Measurements from ENCODE around the gene ADCY1. TPM values are rescaled to one million over a fixed set of nuclear protein-coding genes. Genes with fewer than 3 reads are reported as not detected.

Gene ADCY1
- total RNA-seq, 1 donor from 2014 or later, result 4.7 TPM

GRCh38 chr7:45601094-45601493 lies 26.9 kb downstream of the ADCY1 start:
- H3K27me3 Mint-ChIP-seq (ENCODE audit: low read depth), result no peaks in the 10 kb centered on the region
- peak in 1 of 2 experiments; percentile 30 for DNase-seq (ENCODE audit: low spot score in 2 of 2, unreplicated experiment in 2 of 2)
- H3K27ac Mint-ChIP-seq, result no peak overlapping the region
- H3K36me3 Mint-ChIP-seq, result peaks cover 2% of the 10 kb centered on the region
- TF ChIP-seq, protein P1, sequence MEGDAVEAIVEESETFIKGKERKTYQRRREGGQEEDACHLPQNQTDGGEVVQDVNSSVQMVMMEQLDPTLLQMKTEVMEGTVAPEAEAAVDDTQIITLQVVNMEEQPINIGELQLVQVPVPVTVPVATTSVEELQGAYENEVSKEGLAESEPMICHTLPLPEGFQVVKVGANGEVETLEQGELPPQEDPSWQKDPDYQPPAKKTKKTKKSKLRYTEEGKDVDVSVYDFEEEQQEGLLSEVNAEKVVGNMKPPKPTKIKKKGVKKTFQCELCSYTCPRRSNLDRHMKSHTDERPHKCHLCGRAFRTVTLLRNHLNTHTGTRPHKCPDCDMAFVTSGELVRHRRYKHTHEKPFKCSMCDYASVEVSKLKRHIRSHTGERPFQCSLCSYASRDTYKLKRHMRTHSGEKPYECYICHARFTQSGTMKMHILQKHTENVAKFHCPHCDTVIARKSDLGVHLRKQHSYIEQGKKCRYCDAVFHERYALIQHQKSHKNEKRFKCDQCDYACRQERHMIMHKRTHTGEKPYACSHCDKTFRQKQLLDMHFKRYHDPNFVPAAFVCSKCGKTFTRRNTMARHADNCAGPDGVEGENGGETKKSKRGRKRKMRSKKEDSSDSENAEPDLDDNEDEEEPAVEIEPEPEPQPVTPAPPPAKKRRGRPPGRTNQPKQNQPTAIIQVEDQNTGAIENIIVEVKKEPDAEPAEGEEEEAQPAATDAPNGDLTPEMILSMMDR (IDR thresholded peaks at IDR 0.05; ENCODE audit: unreplicated experiment), result no peak
- no peaks in the 10 kb centered on the region for H3K4me1 Mint-ChIP-seq
- no peak overlapping the region for H3K4me3 Mint-ChIP-seq
- H3K9me3 Mint-ChIP-seq, result peaks cover 14% of the 10 kb centered on the region

GRCh38 chr7:45601816-45602540 lies 27.8 kb downstream of the ADCY1 start:
- Mint-ChIP-seq H3K9me3 (peaks cover 14% of the 10 kb centered on the region), H3K4me1 (no peaks in the 10 kb centered on the region), H3K27me3 (ENCODE audit: low read depth) (no peaks in the 10 kb centered on the region), H3K4me3 (no peak overlapping the region), H3K36me3 (peaks cover 2% of the 10 kb centered on the region), H3K27ac (no peak overlapping the region)
- TF ChIP-seq, protein P1 (IDR thresholded peaks at IDR 0.05; ENCODE audit: unreplicated experiment), result no peak
- DNase-seq (ENCODE audit: low spot score in 2 of 2, unreplicated experiment in 2 of 2), result no peak

- DNase-seq (ENCODE audit: low spot score in 2 of 2, unreplicated experiment in 2 of 2), result no peak
- peaks cover 2% of the 10 kb centered on the region for H3K36me3 Mint-ChIP-seq
- no peak overlapping the region for H3K27ac Mint-ChIP-seq
- H3K9me3 Mint-ChIP-seq, result peaks cover 22% of the 10 kb centered on the region
- H3K4me3 Mint-ChIP-seq, result no peak overlapping the region
- H3K27me3 Mint-ChIP-seq (ENCODE audit: low read depth), result no peaks in the 10 kb centered on the region
- TF ChIP-seq, protein P1 (IDR thresholded peaks at IDR 0.05; ENCODE audit: unreplicated experiment), result no peak
- no peaks in the 10 kb centered on the region for H3K4me1 Mint-ChIP-seq
These were observed 31.9 kb downstream of the ADCY1 start for GRCh38 chr7:45606050-45606449.

DNA sequence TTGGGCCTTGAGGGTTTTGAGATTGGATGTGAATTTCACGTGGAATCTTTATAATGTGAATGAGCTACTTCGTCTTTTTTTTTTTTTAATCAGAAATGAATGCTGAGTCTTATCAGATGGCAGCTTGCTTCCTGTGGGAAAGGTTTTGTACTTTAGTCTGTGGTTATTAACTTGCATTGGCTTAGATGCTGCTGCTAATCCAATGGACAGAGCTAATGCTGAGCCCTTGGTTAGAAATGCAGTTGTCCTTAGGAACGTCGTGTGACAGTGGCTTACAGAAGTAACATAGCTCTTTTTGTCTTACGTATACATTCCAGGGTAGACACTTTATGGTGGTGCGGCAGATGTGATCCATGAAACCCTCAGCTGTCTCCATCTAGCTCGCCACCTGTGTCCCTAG lies 32.8 kb downstream of the ADCY1 start:
- no peak overlapping the region for H3K27ac Mint-ChIP-seq
- no peak for DNase-seq (ENCODE audit: low spot score in 2 of 2, unreplicated experiment in 2 of 2)
- no peak overlapping the region for H3K4me3 Mint-ChIP-seq
- TF ChIP-seq, protein P1 (IDR thresholded peaks at IDR 0.05; ENCODE audit: unreplicated experiment), result no peak
- H3K27me3 Mint-ChIP-seq (ENCODE audit: low read depth), result no peaks in the 10 kb centered on the region
- peaks cover 2% of the 10 kb centered on the region for H3K36me3 Mint-ChIP-seq
- H3K9me3 Mint-ChIP-seq, result peaks cover 22% of the 10 kb centered on the region
- no peaks in the 10 kb centered on the region for H3K4me1 Mint-ChIP-seq

GRCh38 chr7:45609180-45609579 lies 35.0 kb downstream of the ADCY1 start:
- Mint-ChIP-seq H3K4me1 (no peaks in the 10 kb centered on the region), H3K4me3 (no peak overlapping the region), H3K27me3 (ENCODE audit: low read depth) (no peaks in the 10 kb centered on the region), H3K36me3 (peaks cover 7% of the 10 kb centered on the region), H3K27ac (no peak overlapping the region), H3K9me3 (peaks cover 37% of the 10 kb centered on the region)
- no peak for DNase-seq (ENCODE audit: low spot score in 2 of 2, unreplicated experiment in 2 of 2)
- TF ChIP-seq, protein P1 (IDR thresholded peaks at IDR 0.05; ENCODE audit: unreplicated experiment), result no peak
